Measurements from ENCODE around the gene UBXN6.

The UBXN6 gene

DNA sequence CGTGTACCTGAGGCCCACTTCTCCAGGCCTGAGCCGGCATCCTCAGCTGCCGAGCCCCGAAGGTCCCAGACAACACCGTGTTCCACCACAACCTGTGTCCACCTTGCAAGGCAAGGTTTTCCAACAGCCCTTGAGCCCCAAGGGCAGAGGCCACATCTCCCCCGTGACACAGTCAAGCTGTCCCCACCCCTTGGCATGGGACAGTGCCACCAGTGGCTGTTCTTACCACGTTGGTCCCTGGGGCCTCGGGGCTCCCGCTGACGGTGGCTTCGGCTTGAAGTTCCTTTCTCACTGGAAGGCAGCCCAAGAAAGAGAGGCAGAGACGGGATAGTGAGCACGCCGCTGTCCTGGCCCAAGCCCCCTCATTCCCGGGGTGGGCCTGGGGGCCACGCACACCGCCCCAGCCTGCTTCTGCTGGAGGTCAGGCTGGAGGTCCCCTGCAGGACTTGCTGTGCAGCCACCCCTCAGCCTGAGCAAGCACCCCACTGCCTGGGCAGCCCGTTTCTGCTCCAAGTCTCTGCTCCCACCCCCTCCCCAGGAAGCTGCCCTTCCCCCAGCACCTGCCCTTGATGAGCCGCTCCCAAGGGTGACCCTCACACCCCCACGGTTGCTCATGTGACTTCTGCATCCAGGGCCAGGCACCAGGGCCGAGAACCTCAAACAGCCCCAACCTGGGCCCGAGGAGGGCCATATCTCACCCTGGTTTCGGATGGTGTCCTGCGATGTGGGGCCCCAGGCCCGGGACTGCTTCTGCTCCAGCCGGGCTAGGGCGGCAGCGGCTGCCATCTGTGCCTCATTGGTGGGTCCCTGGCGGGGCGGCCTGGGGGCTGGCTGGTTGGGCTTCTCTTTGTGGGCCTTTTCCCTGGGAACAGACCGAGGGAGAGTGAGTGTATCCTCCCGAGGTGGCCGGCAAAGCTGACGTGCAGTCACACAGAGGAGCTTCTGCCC lies 4.1 kb downstream of the UBXN6 start:
- Histone ChIP-seq H3K4me3 (ENCODE audit: low read depth in 1 of 2, low read length in 1 of 2) (no peak overlapping the region), H3K9me3 (no peaks in the 10 kb centered on the region), H3K27ac (no peak overlapping the region), H3K4me1 (ENCODE audit: control insufficient read depth in 1 of 2, insufficient read depth in 1 of 2, low read depth in 1 of 2, low read length in 1 of 2) (peaks cover 12 to 18% of the 10 kb centered on the region in 2 experiments), H3K27me3 (no peaks in the 10 kb centered on the region), H3K36me3 (peaks cover 64% of the 10 kb centered on the region)
- TF ChIP-seq, protein P1, sequence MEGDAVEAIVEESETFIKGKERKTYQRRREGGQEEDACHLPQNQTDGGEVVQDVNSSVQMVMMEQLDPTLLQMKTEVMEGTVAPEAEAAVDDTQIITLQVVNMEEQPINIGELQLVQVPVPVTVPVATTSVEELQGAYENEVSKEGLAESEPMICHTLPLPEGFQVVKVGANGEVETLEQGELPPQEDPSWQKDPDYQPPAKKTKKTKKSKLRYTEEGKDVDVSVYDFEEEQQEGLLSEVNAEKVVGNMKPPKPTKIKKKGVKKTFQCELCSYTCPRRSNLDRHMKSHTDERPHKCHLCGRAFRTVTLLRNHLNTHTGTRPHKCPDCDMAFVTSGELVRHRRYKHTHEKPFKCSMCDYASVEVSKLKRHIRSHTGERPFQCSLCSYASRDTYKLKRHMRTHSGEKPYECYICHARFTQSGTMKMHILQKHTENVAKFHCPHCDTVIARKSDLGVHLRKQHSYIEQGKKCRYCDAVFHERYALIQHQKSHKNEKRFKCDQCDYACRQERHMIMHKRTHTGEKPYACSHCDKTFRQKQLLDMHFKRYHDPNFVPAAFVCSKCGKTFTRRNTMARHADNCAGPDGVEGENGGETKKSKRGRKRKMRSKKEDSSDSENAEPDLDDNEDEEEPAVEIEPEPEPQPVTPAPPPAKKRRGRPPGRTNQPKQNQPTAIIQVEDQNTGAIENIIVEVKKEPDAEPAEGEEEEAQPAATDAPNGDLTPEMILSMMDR (IDR thresholded peaks at IDR 0.05) = no peak

DNA sequence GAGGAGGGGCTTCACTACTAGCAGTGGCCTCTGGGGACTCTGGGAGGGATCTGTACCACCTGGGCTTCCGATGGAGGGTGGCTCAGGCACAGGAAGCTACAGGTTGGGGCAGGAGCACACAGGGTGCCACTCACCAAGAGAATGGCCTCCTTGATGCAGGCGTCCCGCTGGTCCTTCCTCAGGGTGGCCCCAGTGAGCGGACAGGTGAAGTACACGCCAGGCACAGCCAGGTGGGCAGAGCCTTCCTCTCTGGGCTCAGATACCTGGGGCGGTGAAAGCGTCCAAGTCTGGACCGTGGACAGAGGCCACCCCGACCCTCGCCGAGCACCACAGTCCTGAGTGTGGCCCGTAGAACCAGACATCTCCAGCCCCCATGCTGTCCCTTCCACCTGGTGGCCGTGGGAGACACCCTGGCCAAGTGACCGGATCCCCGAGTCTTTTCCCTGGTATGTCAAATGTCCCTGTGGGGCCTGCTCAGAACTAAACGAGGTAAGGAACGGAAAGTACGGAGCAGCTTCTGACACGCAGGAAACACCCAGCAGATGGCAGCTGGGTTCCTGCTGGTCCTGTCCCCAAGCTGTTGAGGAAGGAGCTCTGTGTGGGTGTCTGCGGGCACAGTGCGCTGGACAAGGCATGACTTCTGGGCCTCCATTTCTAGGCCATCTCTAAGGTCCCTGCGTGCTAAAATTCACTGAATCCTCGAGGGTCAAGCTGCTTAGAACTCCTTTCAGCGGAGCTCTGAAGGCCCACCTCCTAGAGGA lies 5.2 kb downstream of the UBXN6 start:
- no peak overlapping the region for H3K27ac ChIP-seq
- H3K36me3 ChIP-seq = peaks cover 74% of the 10 kb centered on the region
- peaks cover 12 to 13% of the 10 kb centered on the region in 2 experiments for H3K4me1 ChIP-seq (ENCODE audit: control insufficient read depth in 1 of 2, insufficient read depth in 1 of 2, low read depth in 1 of 2, low read length in 1 of 2)
- no peak overlapping the region for H3K4me3 ChIP-seq (ENCODE audit: low read depth in 1 of 2, low read length in 1 of 2)
- H3K9me3 ChIP-seq = no peaks in the 10 kb centered on the region
- H3K27me3 ChIP-seq = no peaks in the 10 kb centered on the region
- TF ChIP-seq, protein P1 (IDR thresholded peaks at IDR 0.05) = no peak

DNA sequence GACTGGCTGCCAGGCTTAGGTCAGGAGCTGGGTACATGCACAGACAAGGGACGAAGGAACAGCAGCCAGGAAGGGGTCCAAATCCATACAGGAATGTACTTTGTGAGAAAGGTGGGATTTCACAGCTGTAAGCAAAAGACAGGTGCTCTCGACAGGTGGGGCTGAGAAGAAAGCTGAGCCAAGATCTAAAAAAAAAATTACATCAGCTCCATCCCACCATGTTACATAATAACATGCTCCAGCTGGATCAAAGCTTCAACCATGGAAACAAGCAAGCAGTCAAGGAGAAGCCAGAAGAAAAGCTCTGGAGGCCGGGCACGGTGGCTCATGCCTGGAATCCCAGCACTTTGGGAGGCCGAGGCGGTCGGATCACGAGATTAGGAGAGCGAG lies 8.0 kb downstream of the UBXN6 start:
- H3K4me1 ChIP-seq (ENCODE audit: control insufficient read depth in 1 of 2, insufficient read depth in 1 of 2, low read depth in 1 of 2, low read length in 1 of 2) = no peaks in the 10 kb centered on the region
- peaks cover 100% of the 10 kb centered on the region for H3K36me3 ChIP-seq
- TF ChIP-seq, protein P1 (IDR thresholded peaks at IDR 0.05) = no peak
- no peaks in the 10 kb centered on the region for H3K27me3 ChIP-seq
- no peaks in the 10 kb centered on the region for H3K9me3 ChIP-seq
- no peak overlapping the region for H3K4me3 ChIP-seq (ENCODE audit: low read depth in 1 of 2, low read length in 1 of 2)
- H3K27ac ChIP-seq = no peak overlapping the region

DNA sequence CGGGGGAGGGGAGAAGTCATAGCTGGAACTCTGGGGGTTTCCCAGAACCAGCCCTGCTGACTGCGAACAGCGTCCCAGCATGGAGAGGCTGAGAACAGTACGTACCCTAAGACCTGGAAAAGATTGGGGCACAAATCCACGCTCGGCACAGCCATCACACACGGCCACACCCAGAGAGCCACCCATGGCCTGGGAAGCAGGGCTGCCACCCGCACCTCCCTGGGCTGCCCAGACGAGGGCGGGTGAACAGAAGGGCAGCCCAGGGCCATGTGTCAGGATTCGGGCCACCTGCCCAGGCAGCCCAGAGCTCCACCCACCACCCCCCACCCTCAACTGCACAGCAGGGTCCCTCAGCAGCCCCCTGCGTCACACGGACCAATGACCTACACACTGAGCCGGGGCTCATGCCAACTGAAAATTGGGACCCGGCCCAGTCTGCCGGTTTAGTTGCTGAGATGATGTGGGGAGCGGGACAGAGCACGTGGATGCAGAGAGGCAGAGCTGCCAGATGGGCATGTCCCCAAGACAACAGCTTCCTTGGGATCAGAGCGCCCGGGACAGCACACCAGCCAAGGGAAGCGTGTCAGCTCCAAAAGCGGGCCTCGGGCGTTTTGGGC lies 8.5 kb downstream of the UBXN6 start:
- no peaks in the 10 kb centered on the region for H3K4me1 ChIP-seq (ENCODE audit: control insufficient read depth in 1 of 2, insufficient read depth in 1 of 2, low read depth in 1 of 2, low read length in 1 of 2)
- H3K4me3 ChIP-seq (ENCODE audit: low read depth in 1 of 2, low read length in 1 of 2) = no peak overlapping the region
- TF ChIP-seq, protein P1 (IDR thresholded peaks at IDR 0.05) = no peak
- no peaks in the 10 kb centered on the region for H3K27me3 ChIP-seq
- no peak overlapping the region for H3K27ac ChIP-seq
- H3K9me3 ChIP-seq = no peaks in the 10 kb centered on the region
- peaks cover 100% of the 10 kb centered on the region for H3K36me3 ChIP-seq

DNA sequence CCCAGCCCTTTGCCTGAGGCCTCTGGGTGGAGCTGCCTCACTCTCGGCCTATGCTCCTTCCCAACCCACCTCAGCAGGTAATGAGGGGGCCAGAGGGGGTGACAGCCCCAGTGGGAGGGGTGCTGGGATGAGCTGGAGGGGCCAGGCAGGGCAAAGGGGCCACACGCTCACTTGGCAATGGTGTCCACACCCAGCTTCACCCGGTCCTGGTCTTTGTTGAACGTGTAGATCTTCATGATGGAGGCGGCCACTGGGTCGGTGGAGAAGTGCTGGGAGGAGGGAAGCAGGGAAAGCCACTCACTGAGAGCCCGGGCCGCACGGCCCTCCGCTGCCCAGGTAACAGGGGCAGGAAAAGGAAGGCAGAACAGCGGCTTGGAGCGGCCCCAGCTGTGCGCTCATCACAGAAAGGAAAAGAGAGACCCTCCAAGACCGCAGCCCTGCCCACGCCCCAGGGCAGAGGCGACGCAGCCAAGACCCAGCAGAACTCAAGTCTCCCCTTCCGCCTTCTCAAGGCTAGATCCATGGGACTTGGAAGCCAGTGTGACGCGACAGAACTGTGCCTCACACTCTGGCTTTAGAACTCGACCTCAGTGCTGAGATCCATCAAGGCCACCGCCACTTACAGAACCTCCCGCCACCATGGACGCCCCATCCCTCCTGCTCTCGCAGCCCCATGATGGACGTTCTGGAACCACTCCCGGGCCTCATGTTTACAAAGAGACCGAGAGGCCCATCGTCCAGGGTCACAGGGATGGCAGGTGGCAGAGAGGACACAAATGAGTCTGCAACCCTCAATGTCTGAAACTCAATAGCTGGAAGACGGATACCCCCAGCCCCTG lies 9.2 kb downstream of the UBXN6 start:
- Histone ChIP-seq H3K27me3 (no peaks in the 10 kb centered on the region), H3K4me1 (ENCODE audit: control insufficient read depth in 1 of 2, insufficient read depth in 1 of 2, low read depth in 1 of 2, low read length in 1 of 2) (no peaks in the 10 kb centered on the region), H3K4me3 (ENCODE audit: low read depth in 1 of 2, low read length in 1 of 2) (no peak overlapping the region), H3K27ac (no peak overlapping the region), H3K36me3 (peaks cover 100% of the 10 kb centered on the region), H3K9me3 (no peaks in the 10 kb centered on the region)
- TF ChIP-seq, protein P1 (IDR thresholded peaks at IDR 0.05) = no peak

Data from neutrophil (primary cell).